Measurements from ENCODE around the gene LMBR1.

Gene LMBR1

GRCh38 chr7:156759579-156760202 is 133.3 kb downstream of the LMBR1 start:
- ChIA-PET POLR2A (no interaction called here), CTCF (no interaction called here)
- DNase-seq (ENCODE audit: extremely low spot score) = no peak
- no peak for TF ChIP-seq BHLHE40 (IDR thresholded peaks at IDR 0.05; ENCODE audit: borderline replicate concordance)
- TF ChIP-seq FOXA1 (IDR thresholded peaks at IDR 0.05) = no peak
- no peak for TF ChIP-seq FOXM1 (IDR thresholded peaks at IDR 0.05; ENCODE audit: borderline replicate concordance)
- no peak for TF ChIP-seq L3MBTL2 (conservative IDR thresholded peaks at IDR 0.05)
- no peak for TF ChIP-seq NFRKB (IDR thresholded peaks at IDR 0.05)
- TF ChIP-seq ELF4 (IDR thresholded peaks at IDR 0.05) = no peak
- no peak for TF ChIP-seq SUZ12 (IDR thresholded peaks at IDR 0.05)
- TF ChIP-seq ZNF384 (IDR thresholded peaks at IDR 0.05) = no peak
- no peak for TF ChIP-seq HDGF (IDR thresholded peaks at IDR 0.05; ENCODE audit: borderline replicate concordance)
- no peak for TF ChIP-seq TARDBP (IDR thresholded peaks at IDR 0.05)
- TF ChIP-seq FOXK2 (IDR thresholded peaks at IDR 0.05) = no peak
- no peak for TF ChIP-seq SP1 (IDR thresholded peaks at IDR 0.05)
- TF ChIP-seq CTBP1 (IDR thresholded peaks at IDR 0.05; ENCODE audit: borderline replicate concordance) = no peak
- TF ChIP-seq PKNOX1 (IDR thresholded peaks at IDR 0.05) = no peak
- no peak for TF ChIP-seq LEF1 (IDR thresholded peaks at IDR 0.05; ENCODE audit: borderline replicate concordance)
- no peak for TF ChIP-seq ARNT (IDR thresholded peaks at IDR 0.05)

DNA sequence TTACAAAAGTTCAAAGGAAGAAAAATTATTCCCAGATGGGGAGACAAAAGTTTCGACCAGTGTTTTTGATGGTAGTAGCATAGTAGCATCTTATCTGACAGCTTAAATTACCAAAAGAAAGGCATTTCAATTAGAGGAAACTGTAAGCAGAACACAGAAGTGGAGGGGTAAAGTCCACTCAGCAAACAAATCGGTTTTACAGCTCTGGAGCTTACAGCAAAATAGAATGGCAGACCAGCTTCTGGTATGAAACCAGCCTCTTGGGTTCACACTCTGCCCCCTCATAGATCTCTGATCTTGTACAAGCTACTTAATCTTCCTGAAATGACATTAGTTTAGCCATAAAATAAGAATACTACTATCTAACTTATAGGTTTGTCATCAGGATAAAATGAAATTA is 133.8 kb downstream of the LMBR1 start:
- CTCF ChIA-PET = no interaction called here
- POLR2A ChIA-PET = no interaction called here

GRCh38 chr7:156754201-156754600 is 138.8 kb downstream of the LMBR1 start:
- no peak for DNase-seq (ENCODE audit: extremely low spot score)
- POLR2A ChIA-PET = interaction anchor here (1.0 kb wide), 1 partner anchor 24 kb away, joined by 3 read pairs; no protein-coding TSS in a partner anchor
- CTCF ChIA-PET = interaction anchor here (0.9 to 1.0 kb wide), 2 partner anchors 9 to 12 kb away, joined by 3 read pairs; no protein-coding TSS in a partner anchor
- TF ChIP-seq LEF1 (IDR thresholded peaks at IDR 0.05; ENCODE audit: borderline replicate concordance) = no peak
- TF ChIP-seq NFRKB (IDR thresholded peaks at IDR 0.05) = no peak
- no peak for TF ChIP-seq FOXK2 (IDR thresholded peaks at IDR 0.05)
- TF ChIP-seq FOXA1 (IDR thresholded peaks at IDR 0.05) = no peak
- no peak for TF ChIP-seq ELF4 (IDR thresholded peaks at IDR 0.05)
- TF ChIP-seq BHLHE40 (IDR thresholded peaks at IDR 0.05; ENCODE audit: borderline replicate concordance) = no peak
- no peak for TF ChIP-seq FOXM1 (IDR thresholded peaks at IDR 0.05; ENCODE audit: borderline replicate concordance)
- no peak for TF ChIP-seq PKNOX1 (IDR thresholded peaks at IDR 0.05)
- no peak for TF ChIP-seq HDGF (IDR thresholded peaks at IDR 0.05; ENCODE audit: borderline replicate concordance)
- no peak for TF ChIP-seq ZNF384 (IDR thresholded peaks at IDR 0.05)

More for the DNA sequence above, 133.8 kb downstream of the LMBR1 start:
- TF ChIP-seq FOXK2 (IDR thresholded peaks at IDR 0.05) (no peak), CTBP1 (IDR thresholded peaks at IDR 0.05; ENCODE audit: borderline replicate concordance) (no peak), L3MBTL2 (conservative IDR thresholded peaks at IDR 0.05) (no peak), LEF1 (IDR thresholded peaks at IDR 0.05; ENCODE audit: borderline replicate concordance) (no peak), SP1 (IDR thresholded peaks at IDR 0.05) (no peak), ARNT (IDR thresholded peaks at IDR 0.05) (no peak), HDGF (IDR thresholded peaks at IDR 0.05; ENCODE audit: borderline replicate concordance) (no peak), ELF4 (IDR thresholded peaks at IDR 0.05) (no peak), FOXM1 (IDR thresholded peaks at IDR 0.05; ENCODE audit: borderline replicate concordance) (no peak), TARDBP (IDR thresholded peaks at IDR 0.05) (no peak), NFRKB (IDR thresholded peaks at IDR 0.05) (no peak), SUZ12 (IDR thresholded peaks at IDR 0.05) (no peak), PKNOX1 (IDR thresholded peaks at IDR 0.05) (no peak)
- no peak for DNase-seq (ENCODE audit: extremely low spot score)

- DNase-seq (ENCODE audit: extremely low spot score) = peak; percentile 27
- CTCF ChIA-PET = interaction anchor here (0.7 to 1.0 kb wide), 2 partner anchors 10 to 28 kb away, joined by 3 read pairs; no protein-coding TSS in a partner anchor
- POLR2A ChIA-PET = interaction anchor here (1.0 kb wide), 1 partner anchor 23 kb away, joined by 3 read pairs; no protein-coding TSS in a partner anchor
- TF ChIP-seq LEF1 (IDR thresholded peaks at IDR 0.05; ENCODE audit: borderline replicate concordance) = no peak
These were observed 139.4 kb downstream of the LMBR1 start for GRCh38 chr7:156753630-156754029.

DNA sequence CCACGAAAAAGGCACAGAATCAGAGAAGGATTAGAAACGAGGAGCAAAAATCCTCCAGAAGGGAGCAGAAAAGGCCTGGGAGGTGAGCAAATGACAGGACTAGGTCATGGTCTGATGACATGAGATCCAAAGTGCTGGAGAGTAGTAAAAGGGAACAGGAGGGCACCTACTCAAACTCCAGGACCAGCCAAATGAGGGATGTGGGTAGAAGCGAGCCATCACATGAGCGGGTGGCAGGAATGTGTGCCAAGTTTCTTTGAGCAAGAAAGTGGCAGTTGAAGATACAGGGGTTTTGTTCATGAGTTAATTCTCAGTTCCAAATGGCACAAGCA is 139.8 kb downstream of the LMBR1 start:
- ChIA-PET CTCF (interaction anchor here (0.7 to 1.0 kb wide), 2 partner anchors 10 to 28 kb away, joined by 3 read pairs; no protein-coding TSS in a partner anchor), POLR2A (no interaction called here)
- no peak for DNase-seq (ENCODE audit: extremely low spot score)
- no peak for TF ChIP-seq CTBP1 (IDR thresholded peaks at IDR 0.05; ENCODE audit: borderline replicate concordance)
- no peak for TF ChIP-seq NFRKB (IDR thresholded peaks at IDR 0.05)
- TF ChIP-seq TARDBP (IDR thresholded peaks at IDR 0.05) = no peak
- TF ChIP-seq ZNF384 (IDR thresholded peaks at IDR 0.05) = no peak

DNA sequence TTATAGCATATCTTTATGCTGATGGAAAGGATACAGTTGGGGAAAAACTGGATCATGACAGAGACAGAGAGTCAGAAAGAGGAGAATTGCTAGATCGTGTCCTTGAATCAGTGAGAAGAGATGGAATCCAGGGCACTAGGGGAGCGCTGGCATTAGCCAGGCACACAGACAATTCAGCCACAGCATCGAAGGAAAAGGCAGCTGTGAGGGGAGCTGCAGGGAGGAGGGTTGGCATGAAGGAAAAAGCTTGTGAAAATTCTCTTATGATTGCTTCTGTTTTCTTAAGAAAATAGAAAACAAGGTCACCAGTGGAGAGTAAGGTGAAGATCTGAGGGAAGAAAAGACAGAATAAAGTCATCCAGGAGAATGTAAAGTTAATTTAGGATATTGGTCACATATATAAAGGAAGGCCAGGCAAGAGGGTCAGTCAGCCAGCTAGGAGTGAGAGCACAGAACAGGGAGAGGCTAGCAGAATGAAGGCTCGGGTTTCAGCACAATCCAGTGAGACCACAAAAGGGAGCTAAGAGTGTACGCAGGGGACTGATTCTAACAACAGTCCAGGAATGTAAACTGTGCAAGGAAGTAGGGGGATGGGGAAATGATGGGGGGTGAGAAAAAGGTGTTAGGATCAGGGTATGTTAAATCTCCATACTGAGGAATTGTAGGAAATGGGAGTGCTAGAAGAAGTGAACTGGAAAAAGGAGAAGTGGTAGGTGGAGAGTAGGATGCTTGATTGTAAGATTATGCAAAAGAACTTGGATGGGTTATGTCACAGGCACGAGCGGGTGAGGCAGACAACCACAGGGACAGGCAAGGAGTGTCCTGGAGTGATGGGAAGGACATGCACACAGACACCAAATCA is 140.4 kb downstream of the LMBR1 start:
- no peak for DNase-seq (ENCODE audit: extremely low spot score)
- TF ChIP-seq LEF1 (IDR thresholded peaks at IDR 0.05; ENCODE audit: borderline replicate concordance) = no peak
- POLR2A ChIA-PET = no interaction called here
- CTCF ChIA-PET = interaction anchor here (0.6 to 0.8 kb wide), 3 partner anchors 13 to 72 kb away, joined by 3 to 4 read pairs (median 3); no protein-coding TSS in a partner anchor
